ENCODE results near the gene MAP1LC3C. TPM values are rescaled to one million over a fixed set of nuclear protein-coding genes. Genes with fewer than 3 reads are reported as not detected.
A peak's percentile ranks its signal among the peaks of the same experiment; 100 is the strongest.

MAP1LC3C gene
- not detected for total RNA-seq

DNA sequence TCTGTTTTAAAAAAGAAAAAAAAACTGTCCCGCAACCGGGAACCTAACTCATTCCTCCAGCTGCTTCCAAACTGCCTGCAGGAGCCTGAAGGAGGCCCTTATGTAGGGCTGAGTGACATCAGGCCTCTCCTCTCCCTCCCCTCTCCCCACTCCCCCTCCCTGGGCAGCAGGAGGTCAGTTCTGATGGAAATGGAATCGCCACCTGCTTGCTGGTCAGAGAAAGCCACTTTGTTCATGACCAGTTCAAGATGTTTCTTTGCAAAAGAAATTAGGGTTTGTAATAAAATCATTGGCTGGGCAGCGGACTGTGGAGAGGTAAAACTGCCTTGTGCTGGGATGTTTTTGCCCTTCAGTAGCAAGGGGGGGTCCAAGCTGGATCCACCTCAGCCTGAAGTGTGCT, at the start of gene MAP1LC3C:
TSS of gene MAP1LC3C (minus strand) at position 73 of the 400 bp plus-strand sequence. CDS start 90 bp downstream, outside the sequence.
- peaks cover 6% of the 10 kb centered on the region for H3K4me1 Mint-ChIP-seq
- H3K27me3 Mint-ChIP-seq: no peaks in the 10 kb centered on the region
- CTCF ChIA-PET: interaction anchor here (0.6 to 4.9 kb wide), 21 partner anchors 12 to 479 kb away, joined by 3 to 31 read pairs (median 4); partner anchors contain the start of gene FH
- no peak within 1 kb of the TSS for H3K27ac Mint-ChIP-seq
- POLR2A ChIA-PET: no interaction called here
- DNase-seq: no peak
- no peaks in the 10 kb centered on the region for H3K9me3 Mint-ChIP-seq
- H3K36me3 Mint-ChIP-seq (ENCODE audit: low read depth): no peaks in the 10 kb centered on the region
- H3K4me3 Mint-ChIP-seq: peak within 1 kb of the TSS; percentile 37

DNA sequence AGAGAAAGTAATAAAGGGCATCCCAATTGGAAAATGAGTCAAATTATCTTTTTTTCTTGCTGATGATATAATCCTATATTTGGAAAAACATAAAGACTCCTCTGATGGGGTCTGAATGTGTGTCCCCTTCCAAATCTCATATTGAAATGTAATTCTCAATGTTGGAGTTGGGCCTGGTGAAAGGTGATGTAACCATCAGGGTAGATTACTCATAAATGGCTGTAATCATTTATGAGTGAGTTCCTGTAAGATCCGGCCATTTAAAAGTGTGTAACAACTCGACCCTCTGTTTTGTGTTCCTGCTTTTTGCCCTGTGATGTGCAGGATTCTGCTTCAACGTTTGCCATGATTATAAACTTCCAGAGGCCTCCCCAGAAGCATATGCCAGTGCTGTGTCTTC, 44.3 kb upstream of the MAP1LC3C start:
- H3K4me3 Mint-ChIP-seq: no peak overlapping the region
- ChIA-PET CTCF (no interaction called here), POLR2A (no interaction called here)

DNA sequence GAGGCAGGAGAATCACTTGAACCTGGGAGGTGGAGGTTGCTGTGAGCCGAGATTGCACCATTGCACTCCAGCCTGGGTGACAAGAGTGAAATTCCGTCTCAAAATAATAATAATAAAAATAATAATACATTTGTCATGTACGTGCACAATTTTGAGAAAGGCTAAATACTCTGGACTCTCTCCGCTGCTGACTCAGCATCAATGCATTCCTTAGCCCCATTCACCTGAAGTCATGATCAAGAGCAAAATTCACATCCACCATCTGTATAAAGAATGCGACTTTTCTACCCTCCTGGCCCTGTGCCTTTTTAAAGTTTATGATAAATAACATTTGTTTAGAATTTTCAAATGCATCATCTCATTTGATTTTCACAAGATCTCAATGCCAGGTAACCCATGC, 35.5 kb upstream of the MAP1LC3C start:
- no peaks in the 10 kb centered on the region for H3K4me1 Mint-ChIP-seq
- H3K27ac Mint-ChIP-seq: no peak overlapping the region
- DNase-seq: no peak
- H3K4me3 Mint-ChIP-seq: no peak overlapping the region
- ChIA-PET POLR2A (no interaction called here), CTCF (no interaction called here)
- H3K27me3 Mint-ChIP-seq: no peaks in the 10 kb centered on the region
- no peaks in the 10 kb centered on the region for H3K36me3 Mint-ChIP-seq (ENCODE audit: low read depth)
- no peaks in the 10 kb centered on the region for H3K9me3 Mint-ChIP-seq

More for the DNA sequence above, 44.3 kb upstream of the MAP1LC3C start:
- Mint-ChIP-seq H3K36me3 (ENCODE audit: low read depth) (no peaks in the 10 kb centered on the region), H3K27ac (no peak overlapping the region), H3K27me3 (no peaks in the 10 kb centered on the region), H3K9me3 (no peaks in the 10 kb centered on the region), H3K4me1 (no peaks in the 10 kb centered on the region)
- DNase-seq: no peak

DNA sequence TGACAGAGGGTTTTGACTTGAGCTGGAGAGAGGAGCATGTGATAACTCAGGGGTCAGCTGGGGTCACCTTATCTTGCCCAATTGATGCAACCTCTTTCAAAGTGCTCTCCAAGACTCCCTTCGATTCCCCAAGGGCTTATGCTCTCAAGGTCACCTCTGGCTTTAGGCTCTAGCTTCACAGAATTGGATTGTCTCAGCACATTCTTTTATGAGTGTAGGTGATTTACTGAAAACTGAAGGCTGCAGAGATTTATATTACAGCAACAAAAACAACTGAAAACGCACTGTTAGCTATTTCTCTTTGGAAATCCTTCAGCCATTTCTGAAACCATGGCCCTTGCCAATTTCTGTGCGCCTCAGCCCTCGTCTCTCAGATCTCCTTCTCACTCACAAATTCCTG, 34.5 kb upstream of the MAP1LC3C start:
- no peak overlapping the region for H3K4me3 Mint-ChIP-seq
- DNase-seq: no peak
- CTCF ChIA-PET: no interaction called here
- H3K36me3 Mint-ChIP-seq (ENCODE audit: low read depth): no peaks in the 10 kb centered on the region
- POLR2A ChIA-PET: no interaction called here
- no peaks in the 10 kb centered on the region for H3K27me3 Mint-ChIP-seq
- no peak overlapping the region for H3K27ac Mint-ChIP-seq
- H3K4me1 Mint-ChIP-seq: no peaks in the 10 kb centered on the region
- no peaks in the 10 kb centered on the region for H3K9me3 Mint-ChIP-seq

GRCh38 chr1:242030071-242030470, 31.2 kb upstream of the MAP1LC3C start:
- Mint-ChIP-seq H3K27ac (no peak overlapping the region), H3K27me3 (no peaks in the 10 kb centered on the region), H3K4me3 (no peak overlapping the region), H3K4me1 (no peaks in the 10 kb centered on the region), H3K9me3 (no peaks in the 10 kb centered on the region), H3K36me3 (ENCODE audit: low read depth) (no peaks in the 10 kb centered on the region)
- ChIA-PET POLR2A (no interaction called here), CTCF (no interaction called here)
- no peak for DNase-seq

DNA sequence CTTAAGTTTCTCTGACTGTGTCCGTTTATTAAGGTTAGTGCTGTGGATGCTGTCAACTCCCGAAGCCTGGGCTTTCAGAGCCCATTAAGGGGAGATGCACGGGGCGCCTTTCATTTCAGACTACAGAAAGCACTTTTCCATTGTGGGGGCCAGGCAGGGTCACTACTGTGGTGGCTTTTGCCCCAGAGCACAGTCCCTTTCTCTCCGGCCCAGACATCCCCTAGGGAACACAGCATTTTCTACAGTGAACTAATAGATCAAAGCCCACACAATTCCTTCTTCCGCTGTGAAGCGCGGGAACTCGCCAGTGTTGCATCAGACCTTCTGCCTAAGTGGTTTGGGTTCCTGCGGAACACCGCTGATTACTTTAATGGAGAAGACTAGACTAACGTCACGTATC, 26.8 kb upstream of the MAP1LC3C start:
- POLR2A ChIA-PET: no interaction called here
- Mint-ChIP-seq H3K36me3 (ENCODE audit: low read depth) (no peaks in the 10 kb centered on the region), H3K4me3 (no peak overlapping the region)

GRCh38 chr1:242023805-242024204, 24.9 kb upstream of the MAP1LC3C start:
- Mint-ChIP-seq H3K27me3 (no peaks in the 10 kb centered on the region), H3K36me3 (ENCODE audit: low read depth) (no peaks in the 10 kb centered on the region), H3K4me3 (no peak overlapping the region), H3K27ac (no peak overlapping the region), H3K4me1 (no peaks in the 10 kb centered on the region), H3K9me3 (no peaks in the 10 kb centered on the region)
- POLR2A ChIA-PET: no interaction called here
- no peak for DNase-seq
- CTCF ChIA-PET: no interaction called here

More for the DNA sequence above, 26.8 kb upstream of the MAP1LC3C start:
- H3K4me1 Mint-ChIP-seq: no peaks in the 10 kb centered on the region
- CTCF ChIA-PET: no interaction called here
- H3K27ac Mint-ChIP-seq: no peak overlapping the region
- no peak for DNase-seq
- no peaks in the 10 kb centered on the region for H3K9me3 Mint-ChIP-seq
- H3K27me3 Mint-ChIP-seq: no peaks in the 10 kb centered on the region

- H3K27ac Mint-ChIP-seq: no peak overlapping the region
- H3K9me3 Mint-ChIP-seq: no peaks in the 10 kb centered on the region
- POLR2A ChIA-PET: no interaction called here
- CTCF ChIA-PET: no interaction called here
- no peaks in the 10 kb centered on the region for H3K36me3 Mint-ChIP-seq (ENCODE audit: low read depth)
- H3K4me1 Mint-ChIP-seq: no peaks in the 10 kb centered on the region
- H3K27me3 Mint-ChIP-seq: no peaks in the 10 kb centered on the region
- no peak for DNase-seq
- H3K4me3 Mint-ChIP-seq: no peak overlapping the region
Measured at GRCh38 chr1:242019018-242019417, 20.1 kb upstream of the MAP1LC3C start.

- Mint-ChIP-seq H3K4me1 (no peaks in the 10 kb centered on the region), H3K27ac (no peak overlapping the region), H3K9me3 (no peaks in the 10 kb centered on the region), H3K36me3 (ENCODE audit: low read depth) (no peaks in the 10 kb centered on the region), H3K4me3 (no peak overlapping the region), H3K27me3 (no peaks in the 10 kb centered on the region)
- DNase-seq: peak; percentile 39
- ChIA-PET CTCF (interaction anchor here (0.7 kb wide), 2 partner anchors 234 to 411 kb away, joined by 4 read pairs; no protein-coding TSS in a partner anchor), POLR2A (no interaction called here)
Measured at GRCh38 chr1:242017580-242018233, 18.8 kb upstream of the MAP1LC3C start.

- no peaks in the 10 kb centered on the region for H3K36me3 Mint-ChIP-seq (ENCODE audit: low read depth)
- POLR2A ChIA-PET: no interaction called here
- no peak for DNase-seq
- H3K4me1 Mint-ChIP-seq: no peaks in the 10 kb centered on the region
- CTCF ChIA-PET: no interaction called here
- H3K9me3 Mint-ChIP-seq: no peaks in the 10 kb centered on the region
- H3K27ac Mint-ChIP-seq: no peak overlapping the region
- H3K4me3 Mint-ChIP-seq: no peak overlapping the region
- no peaks in the 10 kb centered on the region for H3K27me3 Mint-ChIP-seq
Measured at GRCh38 chr1:242016479-242016878, 17.6 kb upstream of the MAP1LC3C start.

GRCh38 chr1:242011894-242012660, 13.2 kb upstream of the MAP1LC3C start:
- ChIA-PET POLR2A (no interaction called here), CTCF (interaction anchor here (1.7 kb wide), 1 partner anchor 14 kb away, joined by 5 read pairs; the partner anchor contains the start of gene MAP1LC3C)
- H3K36me3 Mint-ChIP-seq (ENCODE audit: low read depth): no peaks in the 10 kb centered on the region
- H3K27ac Mint-ChIP-seq: no peak overlapping the region
- DNase-seq: no peak
- H3K4me1 Mint-ChIP-seq: no peaks in the 10 kb centered on the region
- no peaks in the 10 kb centered on the region for H3K27me3 Mint-ChIP-seq
- H3K4me3 Mint-ChIP-seq: no peak overlapping the region
- H3K9me3 Mint-ChIP-seq: no peaks in the 10 kb centered on the region

GRCh38 chr1:242008826-242009495, 10.1 kb upstream of the MAP1LC3C start:
- Mint-ChIP-seq H3K9me3 (no peaks in the 10 kb centered on the region), H3K36me3 (ENCODE audit: low read depth) (no peaks in the 10 kb centered on the region), H3K4me3 (no peak overlapping the region), H3K4me1 (no peaks in the 10 kb centered on the region), H3K27me3 (no peaks in the 10 kb centered on the region), H3K27ac (no peak overlapping the region)
- DNase-seq: no peak
- ChIA-PET CTCF (no interaction called here), POLR2A (no interaction called here)

GRCh38 chr1:242006976-242007375, 8.1 kb upstream of the MAP1LC3C start:
- H3K4me1 Mint-ChIP-seq: no peaks in the 10 kb centered on the region
- H3K27ac Mint-ChIP-seq: no peak overlapping the region
- POLR2A ChIA-PET: no interaction called here
- no peak overlapping the region for H3K4me3 Mint-ChIP-seq
- DNase-seq: no peak
- no peaks in the 10 kb centered on the region for H3K27me3 Mint-ChIP-seq
- CTCF ChIA-PET: no interaction called here
- no peaks in the 10 kb centered on the region for H3K36me3 Mint-ChIP-seq (ENCODE audit: low read depth)
- H3K9me3 Mint-ChIP-seq: no peaks in the 10 kb centered on the region

All from activated CD4-positive, alpha-beta memory T cell treated with anti-CD3 and anti-CD28 coated beads, Interleukin-2, amount 10 ng/mL, durations not matched to agents 7 days and 5 days (primary cell).